CD14-positive monocyte (primary cell): ENCODE results near the gene MTRF1. TPM values are rescaled to one million over a fixed set of nuclear protein-coding genes. Genes with fewer than 3 reads are reported as not detected.

Source experiments
- DNase-seq, 3 donors: peaks; one replicate each; pipeline ENCODE4 v3.0.0-alpha.2; 2011 to 2022
- H2AFZ ChIP-seq: 2 replicates; pipeline ENCODE4 v1.6.0; 2012; ENCODE audit warnings: mild to moderate bottlenecking, low read depth, low read length, inconsistent platforms; ENCODE audit not compliant: insufficient read depth, poor library complexity, severe bottlenecking
- H3K27ac ChIP-seq, 2 donors: 1 replicate in 1 of 2; 2 replicates in 1 of 2; pipeline ENCODE4 v1.5.1; 2012 to 2013; ENCODE audit warnings: low read length in 2 of 2, control low read depth in 1 of 2, inconsistent platforms in 1 of 2, low read depth in 1 of 2, mild to moderate bottlenecking in 1 of 2
- H3K27me3 ChIP-seq, 2 donors: one replicate each; pipeline versions ENCODE4 v1.6.0 to v1.6.1; 2011 to 2013; ENCODE audit warnings: low read length in 2 of 2; ENCODE audit not compliant: control insufficient read depth in 2 of 2, insufficient read depth in 2 of 2
- H3K36me3 ChIP-seq, 2 donors: replicated peaks in 1 of 2; 1 replicate in 1 of 2; 2 replicates in 1 of 2; pipeline versions ENCODE4 v1.5.1 to v1.6.1; 2012 to 2013; ENCODE audit warnings: low read length in 2 of 2, control low read depth in 1 of 2, inconsistent platforms in 1 of 2, mild to moderate bottlenecking in 1 of 2; ENCODE audit not compliant: insufficient read depth in 2 of 2, control insufficient read depth in 1 of 2
- H3K4me1 ChIP-seq, 2 donors: 1 replicate in 1 of 2; 2 replicates in 1 of 2; pipeline versions ENCODE4 v1.5.1 to v1.6.1; 2012 to 2013; ENCODE audit warnings: low read length in 2 of 2, control low read depth in 1 of 2, inconsistent platforms in 1 of 2, mild to moderate bottlenecking in 1 of 2, moderate library complexity in 1 of 2; ENCODE audit not compliant: insufficient read depth in 2 of 2, control insufficient read depth in 1 of 2
- H3K4me2 ChIP-seq: replicated peaks from 2 replicates; pipeline ENCODE3; 2012; ENCODE audit warnings: low read length, moderate library complexity, mild to moderate bottlenecking; ENCODE audit not compliant: poor library complexity, severe bottlenecking; ENCODE audit errors: extremely low read depth
- H3K4me3 ChIP-seq, 3 experiments: fragments of 200-600 bp in 1 of 3; sonication (generic) in 1 of 3; replicated peaks in 1 of 3; 1 replicate in 2 of 3; 2 replicates in 1 of 3; pipeline ENCODE4 v1.5.1; 2011 to 2013; ENCODE audit warnings: low read length in 3 of 3, mild to moderate bottlenecking in 3 of 3, control low read depth in 2 of 3, low read depth in 2 of 3, inconsistent platforms in 1 of 3, moderate library complexity in 1 of 3
- H3K79me2 ChIP-seq: 2 replicates; pipeline ENCODE4 v1.6.0; 2012; ENCODE audit warnings: mild to moderate bottlenecking, control low read depth, inconsistent platforms, low read length, moderate library complexity; ENCODE audit not compliant: insufficient read depth
- H3K9ac ChIP-seq: 2 replicates; pipeline ENCODE4 v1.6.0; 2017; ENCODE audit warnings: low read length, mild to moderate bottlenecking; ENCODE audit not compliant: insufficient read depth, poor library complexity, severe bottlenecking
- H3K9me3 ChIP-seq, 2 donors: replicated peaks in 1 of 2; 1 replicate in 1 of 2; 2 replicates in 1 of 2; pipeline versions ENCODE4 v1.5.1 to v1.6.1; 2012 to 2013; ENCODE audit warnings: low read length in 2 of 2, control low read depth in 1 of 2; ENCODE audit not compliant: control insufficient read depth in 1 of 2, insufficient read depth in 1 of 2
- H4K20me1 ChIP-seq: 2 replicates; pipeline ENCODE4 v1.6.0; 2012; ENCODE audit warnings: mild to moderate bottlenecking, low read length, control low read depth, moderate library complexity; ENCODE audit not compliant: insufficient read depth
- H3K27ac Mint-ChIP-seq, 7 donors: one replicate each; pipeline ENCODE4 v1.8.0; 2020; ENCODE audit warnings: mild to moderate bottlenecking in 7 of 7, mixed read lengths in 7 of 7, moderate library complexity in 6 of 7, inconsistent platforms in 2 of 7
- H3K27me3 Mint-ChIP-seq, 3 donors: one replicate each; pipeline ENCODE4 v1.8.0; 2021 to 2022; ENCODE audit warnings: low read depth in 3 of 3, mild to moderate bottlenecking in 3 of 3, mixed read lengths in 3 of 3, moderate library complexity in 3 of 3, inconsistent platforms in 1 of 3
- H3K36me3 Mint-ChIP-seq, 2 donors: one replicate each; pipeline ENCODE4 v1.8.0; 2020; ENCODE audit warnings: mixed read lengths in 2 of 2, inconsistent platforms in 1 of 2, mild to moderate bottlenecking in 1 of 2
- H3K4me1 Mint-ChIP-seq: one replicate; pipeline ENCODE4 v1.8.0; 2020; ENCODE audit warnings: mild to moderate bottlenecking, mixed read lengths
- H3K4me3 Mint-ChIP-seq, 2 donors: one replicate each; pipeline ENCODE4 v1.8.0; 2020; ENCODE audit warnings: mild to moderate bottlenecking in 2 of 2, mixed read lengths in 2 of 2, moderate library complexity in 1 of 2
- H3K9me3 Mint-ChIP-seq, 7 donors: one replicate each; pipeline ENCODE4 v1.8.0; 2020 to 2022; ENCODE audit warnings: mixed read lengths in 7 of 7, mild to moderate bottlenecking in 6 of 7, moderate library complexity in 6 of 7, inconsistent platforms in 2 of 7
- CTCF ChIP-seq: fragments of 200-600 bp; IDR thresholded peaks from one replicate; pipeline ENCODE4 v1.8.0; 2022; ENCODE audit warnings: antibody characterized with exemption, mild to moderate bottlenecking
- WGBS: methylation state at CpG from one replicate; pipeline ENCODE4 v1.1.5; 2013; ENCODE audit warnings: missing lambda C conversion rate; ENCODE audit not compliant: insufficient coverage; 5-methylcytosine and 5-hydroxymethylcytosine counted together
- intact Hi-C, 2 donors: fragments of 100-400 bp; cut with micrococcal nuclease; formaldehyde crosslinking; loops; one replicate each; pipeline versions ENCODE4 v1.15.0 to v1.15.1; 2023
- polyA plus RNA-seq, 3 donors: library from polyadenylated mRNA; depleted of rRNA in 1 of 3; unstranded in 2 of 3; stranded (reverse) in 1 of 3; fragments of 300-500 nt in 2 of 3; fragments of >200 nt in 1 of 3; fragmentation: Illumina TruSeq in 2 of 3; gene quantifications; 1 replicate in 2 of 3; 2 replicates in 1 of 3; pipeline ENCODE4 v1.2.3, GENCODE V29; 2012 to 2021

The MTRF1 gene
- polyA plus RNA-seq, 3 donors, result 4.0 to 17.2 (median 6.0) TPM

- no peak overlapping the region for H3K27ac Mint-ChIP-seq
- Histone ChIP-seq H3K9ac (no peak overlapping the region), H3K4me3 (no peak overlapping the region), H3K9me3 (no peaks in the 10 kb centered on the region), H2AFZ (no peak overlapping the region), H3K27me3 (no peaks in the 10 kb centered on the region), H3K4me2 (no peak overlapping the region), H3K36me3 (no peaks in the 10 kb centered on the region), H3K79me2 (no peaks in the 10 kb centered on the region), H4K20me1 (no peaks in the 10 kb centered on the region), H3K27ac (no peak overlapping the region), H3K4me1 (peaks cover 3 to 6% of the 10 kb centered on the region in 2 donors)
- no peak overlapping the region for H3K4me3 Mint-ChIP-seq
- H3K27me3 Mint-ChIP-seq, result peaks cover 0 to 3% (median 0%) of the 10 kb centered on the region in 3 donors
- no peak for TF ChIP-seq CTCF
- DNase-seq, result no peak
- H3K36me3 Mint-ChIP-seq, result no peaks in the 10 kb centered on the region
- H3K9me3 Mint-ChIP-seq, result peaks cover 2 to 9% (median 5%) of the 10 kb centered on the region in 7 donors
- intact Hi-C loops, result no loop called here
- H3K4me1 Mint-ChIP-seq, result peaks cover 7% of the 10 kb centered on the region
These were observed 13.4 kb upstream of the MTRF1 start for GRCh38 chr13:41276824-41277223.

GRCh38 chr13:41274881-41275280 lies 11.5 kb upstream of the MTRF1 start:
- TF ChIP-seq CTCF, result no peak
- no peak for DNase-seq
- Histone ChIP-seq H3K4me2 (no peak overlapping the region), H3K4me1 (no peaks in the 10 kb centered on the region), H3K27ac (no peak overlapping the region), H4K20me1 (no peaks in the 10 kb centered on the region), H3K27me3 (no peaks in the 10 kb centered on the region), H3K79me2 (no peaks in the 10 kb centered on the region), H3K9me3 (peaks cover 0 to under 1% of the 10 kb centered on the region in 2 donors), H3K4me3 (no peak overlapping the region), H3K9ac (no peak overlapping the region), H2AFZ (no peak overlapping the region), H3K36me3 (no peaks in the 10 kb centered on the region)
- peaks cover 2 to 14% (median 7%) of the 10 kb centered on the region in 7 donors for H3K9me3 Mint-ChIP-seq
- H3K36me3 Mint-ChIP-seq, result no peaks in the 10 kb centered on the region
- no peaks in the 10 kb centered on the region for H3K4me1 Mint-ChIP-seq
- H3K27me3 Mint-ChIP-seq, result peaks cover 0 to 2% (median 1%) of the 10 kb centered on the region in 3 donors
- H3K4me3 Mint-ChIP-seq, result no peak overlapping the region
- intact Hi-C loops, result no loop called here
- no CpG with 5 or more reads among the region's 11 CpGs for WGBS
- H3K27ac Mint-ChIP-seq, result no peak overlapping the region
